Breast epithelium (tissue), 3 donors: Measurements from ENCODE around the gene ITGB4.

ENCODE experiments used
- POLR2A ChIP-seq: fragments of 450-650 bp; IDR thresholded peaks from one replicate; pipeline ENCODE4 v1.6.1; 2016; ENCODE audit warnings: antibody characterized with exemption, mild to moderate bottlenecking, moderate library complexity
- POLR2AphosphoS5 ChIP-seq, 3 donors: sonication (generic); formaldehyde crosslinking; IDR thresholded peaks; one replicate each; pipeline ENCODE4 v1.6.1; 2017; ENCODE audit warnings: antibody characterized with exemption in 3 of 3
- TF ChIP-seq, protein P1 (sequence below), 3 donors: fragments of 450-650 bp; IDR thresholded peaks; one replicate each; pipeline ENCODE4 v1.5.1; 2016 to 2017; ENCODE audit warnings: antibody characterized with exemption in 3 of 3, mild to moderate bottlenecking in 3 of 3, moderate library complexity in 3 of 3

DNA sequence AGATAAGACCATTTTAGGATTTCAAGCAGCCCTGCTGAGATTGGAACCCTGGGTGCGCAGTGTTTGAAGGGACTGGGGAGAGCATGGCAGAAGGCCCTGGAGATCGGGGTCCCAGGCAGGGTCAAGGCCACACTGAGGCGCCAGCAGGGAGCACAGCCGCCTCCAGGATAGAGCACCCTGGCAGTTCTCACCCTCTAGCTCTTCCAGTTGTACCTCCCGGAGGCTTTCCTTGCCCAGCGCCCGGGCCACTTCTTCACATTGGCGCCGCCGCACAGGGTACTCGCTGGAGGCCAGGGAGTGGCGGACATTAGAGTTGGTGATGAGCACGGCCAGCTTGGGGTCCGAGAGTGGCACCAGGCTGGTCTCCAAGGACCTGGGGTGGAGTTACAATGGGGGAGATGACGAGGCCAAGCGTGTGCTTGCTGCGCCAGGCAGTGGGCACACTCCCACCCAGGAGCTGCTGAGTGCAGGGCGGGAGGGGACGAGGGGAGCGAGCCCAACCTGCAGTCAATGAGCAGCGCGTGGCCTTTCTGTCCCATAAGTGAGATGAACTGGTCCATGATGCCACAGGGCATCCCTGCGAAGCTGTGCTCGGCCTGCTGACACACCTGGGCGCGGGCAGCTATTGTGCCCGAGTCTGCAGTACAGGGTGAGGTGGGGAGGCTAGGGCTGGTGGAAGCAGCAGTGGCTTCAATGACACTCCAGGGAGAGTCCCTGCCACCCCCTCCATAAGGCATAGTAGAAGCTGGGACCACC is 41.4 kb downstream of the ITGB4 start:
- TF ChIP-seq, protein P1, sequence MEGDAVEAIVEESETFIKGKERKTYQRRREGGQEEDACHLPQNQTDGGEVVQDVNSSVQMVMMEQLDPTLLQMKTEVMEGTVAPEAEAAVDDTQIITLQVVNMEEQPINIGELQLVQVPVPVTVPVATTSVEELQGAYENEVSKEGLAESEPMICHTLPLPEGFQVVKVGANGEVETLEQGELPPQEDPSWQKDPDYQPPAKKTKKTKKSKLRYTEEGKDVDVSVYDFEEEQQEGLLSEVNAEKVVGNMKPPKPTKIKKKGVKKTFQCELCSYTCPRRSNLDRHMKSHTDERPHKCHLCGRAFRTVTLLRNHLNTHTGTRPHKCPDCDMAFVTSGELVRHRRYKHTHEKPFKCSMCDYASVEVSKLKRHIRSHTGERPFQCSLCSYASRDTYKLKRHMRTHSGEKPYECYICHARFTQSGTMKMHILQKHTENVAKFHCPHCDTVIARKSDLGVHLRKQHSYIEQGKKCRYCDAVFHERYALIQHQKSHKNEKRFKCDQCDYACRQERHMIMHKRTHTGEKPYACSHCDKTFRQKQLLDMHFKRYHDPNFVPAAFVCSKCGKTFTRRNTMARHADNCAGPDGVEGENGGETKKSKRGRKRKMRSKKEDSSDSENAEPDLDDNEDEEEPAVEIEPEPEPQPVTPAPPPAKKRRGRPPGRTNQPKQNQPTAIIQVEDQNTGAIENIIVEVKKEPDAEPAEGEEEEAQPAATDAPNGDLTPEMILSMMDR (IDR thresholded peaks at IDR 0.05): no peak
- no peak for TF ChIP-seq POLR2AphosphoS5 (IDR thresholded peaks at IDR 0.05)
- no peak for TF ChIP-seq POLR2A
